RWPE2 (cell line): ENCODE results near the gene PDE7B.

ENCODE experiments used
- ATAC-seq: fragments of 200-7000 bp; cut with Tn5 transposase; 3 replicates; pipeline ENCODE4 v1.9.1; 2021; ENCODE audit warnings: low read depth
- DNase-seq: peaks from one replicate; pipeline ENCODE4 v3.0.0-alpha.2; 2020; ENCODE audit warnings: low spot score
- H3K27ac ChIP-seq: fragments of 450-650 bp; 2 replicates; pipeline ENCODE4 v1.5.1; 2017; ENCODE audit warnings: mild to moderate bottlenecking; ENCODE audit not compliant: poor library complexity, severe bottlenecking
- H3K27me3 ChIP-seq: fragments of 250-450 bp; sonication (Bioruptor Pico); 2 replicates; pipeline ENCODE4 v1.5.1; 2021; ENCODE audit warnings: mild to moderate bottlenecking, moderate library complexity; ENCODE audit not compliant: insufficient read depth, poor library complexity, severe bottlenecking
- H3K36me3 ChIP-seq: fragments of 250-450 bp; sonication (Bioruptor Pico); 2 replicates; pipeline ENCODE4 v1.5.1; 2020; ENCODE audit warnings: low read depth, mild to moderate bottlenecking, moderate library complexity
- H3K4me1 ChIP-seq: fragments of 250-450 bp; sonication (Bioruptor Pico); 2 replicates; pipeline ENCODE4 v1.5.1; 2021; ENCODE audit warnings: mild to moderate bottlenecking, moderate library complexity; ENCODE audit not compliant: insufficient read depth, poor library complexity, severe bottlenecking
- H3K4me3 ChIP-seq: fragments of 250-450 bp; sonication (Bioruptor Pico); 2 replicates; pipeline ENCODE4 v1.5.1; 2021; ENCODE audit warnings: mild to moderate bottlenecking, moderate library complexity; ENCODE audit not compliant: severe bottlenecking
- H3K9me3 ChIP-seq: fragments of 250-450 bp; sonication (Bioruptor Pico); 2 replicates; pipeline ENCODE4 v1.5.1; 2021; ENCODE audit warnings: mild to moderate bottlenecking, moderate library complexity; ENCODE audit not compliant: severe bottlenecking
- TF ChIP-seq, protein P1 (sequence below): fragments of 450-650 bp; IDR thresholded peaks from one replicate; pipeline ENCODE4 v1.5.1; 2017; ENCODE audit warnings: mild to moderate bottlenecking, moderate library complexity; ENCODE audit not compliant: poor library complexity, severe bottlenecking

Gene PDE7B

DNA sequence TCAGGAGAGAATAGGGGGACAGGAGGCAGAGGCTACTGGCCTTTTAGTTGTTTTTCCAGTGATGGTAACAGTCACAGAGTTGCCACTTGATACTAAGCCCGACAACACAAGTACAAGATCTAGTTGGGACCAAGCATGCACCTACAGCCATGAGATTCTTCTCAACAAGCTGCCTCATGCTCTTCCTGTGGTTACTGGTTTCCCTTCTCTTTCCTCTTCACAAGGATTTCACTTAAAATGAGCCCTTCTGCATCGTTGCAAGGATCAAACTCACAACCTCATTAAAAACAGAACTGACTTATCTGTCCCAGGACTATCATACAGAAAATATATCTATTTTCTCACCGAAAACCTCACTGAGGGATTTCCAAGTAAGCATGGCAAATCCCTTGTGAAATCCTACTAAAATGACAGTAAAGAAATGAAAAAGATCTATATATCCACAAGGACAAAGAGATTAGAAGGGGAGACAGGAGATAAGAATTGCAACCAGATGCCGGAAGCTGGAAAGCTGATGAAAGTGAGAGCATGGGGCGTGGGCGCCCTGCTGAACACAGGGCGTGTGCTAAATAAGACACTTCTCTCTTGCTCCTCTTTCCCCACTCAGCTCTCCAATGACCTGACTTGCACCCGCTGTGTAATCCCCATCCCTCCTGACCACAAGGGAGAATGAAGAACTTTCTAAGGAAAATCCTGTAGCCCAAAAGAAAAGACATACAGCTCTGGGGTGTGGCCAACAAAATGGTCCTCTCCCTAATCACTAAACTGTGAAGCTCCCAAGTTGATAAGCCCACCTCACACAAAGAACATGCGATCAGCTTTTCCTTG, 385.2 kb downstream of the PDE7B start:
- no peak for DNase-seq
- TF ChIP-seq, protein P1, sequence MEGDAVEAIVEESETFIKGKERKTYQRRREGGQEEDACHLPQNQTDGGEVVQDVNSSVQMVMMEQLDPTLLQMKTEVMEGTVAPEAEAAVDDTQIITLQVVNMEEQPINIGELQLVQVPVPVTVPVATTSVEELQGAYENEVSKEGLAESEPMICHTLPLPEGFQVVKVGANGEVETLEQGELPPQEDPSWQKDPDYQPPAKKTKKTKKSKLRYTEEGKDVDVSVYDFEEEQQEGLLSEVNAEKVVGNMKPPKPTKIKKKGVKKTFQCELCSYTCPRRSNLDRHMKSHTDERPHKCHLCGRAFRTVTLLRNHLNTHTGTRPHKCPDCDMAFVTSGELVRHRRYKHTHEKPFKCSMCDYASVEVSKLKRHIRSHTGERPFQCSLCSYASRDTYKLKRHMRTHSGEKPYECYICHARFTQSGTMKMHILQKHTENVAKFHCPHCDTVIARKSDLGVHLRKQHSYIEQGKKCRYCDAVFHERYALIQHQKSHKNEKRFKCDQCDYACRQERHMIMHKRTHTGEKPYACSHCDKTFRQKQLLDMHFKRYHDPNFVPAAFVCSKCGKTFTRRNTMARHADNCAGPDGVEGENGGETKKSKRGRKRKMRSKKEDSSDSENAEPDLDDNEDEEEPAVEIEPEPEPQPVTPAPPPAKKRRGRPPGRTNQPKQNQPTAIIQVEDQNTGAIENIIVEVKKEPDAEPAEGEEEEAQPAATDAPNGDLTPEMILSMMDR = no peak
- H3K36me3 ChIP-seq = peaks cover 46% of the 10 kb centered on the region

DNA sequence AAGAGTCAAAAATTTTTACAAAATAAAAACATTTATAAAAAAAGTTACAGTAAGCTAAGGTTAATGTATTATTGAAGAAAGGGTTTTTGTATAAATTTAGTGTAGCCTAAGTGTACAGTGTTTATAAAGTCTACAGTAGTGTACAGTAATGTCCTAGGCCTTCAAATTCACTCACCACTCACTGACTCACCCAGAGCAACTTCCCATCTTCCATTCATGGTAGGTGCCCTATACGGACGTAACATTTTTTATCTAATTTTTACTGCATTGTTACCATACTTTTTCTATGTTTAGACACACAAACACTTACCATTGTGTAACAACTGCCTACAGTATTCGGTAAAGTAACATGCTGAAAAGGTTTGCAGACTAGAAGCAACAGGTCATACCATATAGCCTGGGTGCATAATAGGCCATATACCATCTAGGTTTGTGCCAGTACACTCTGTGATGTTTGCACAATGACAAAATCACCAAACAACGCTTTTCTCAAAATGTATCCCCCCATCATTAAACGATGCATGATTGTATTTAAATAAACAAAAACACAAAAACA, 392.6 kb downstream of the PDE7B start:
- TF ChIP-seq, protein P1 = no peak
- no peak for ATAC-seq
- peaks cover 49% of the 10 kb centered on the region for H3K36me3 ChIP-seq
- no peak overlapping the region for H3K27ac ChIP-seq
- no peaks in the 10 kb centered on the region for H3K9me3 ChIP-seq
- DNase-seq = no peak
- no peak overlapping the region for H3K4me3 ChIP-seq
- no peaks in the 10 kb centered on the region for H3K27me3 ChIP-seq
- H3K4me1 ChIP-seq = peaks cover 5% of the 10 kb centered on the region

More for the DNA sequence above, 385.2 kb downstream of the PDE7B start:
- Histone ChIP-seq H3K27me3 (no peaks in the 10 kb centered on the region), H3K4me1 (no peaks in the 10 kb centered on the region), H3K27ac (no peak overlapping the region), H3K9me3 (no peaks in the 10 kb centered on the region), H3K4me3 (no peak overlapping the region)
- no peak for ATAC-seq
